Measurements from ENCODE around the gene HTT.
A peak's percentile ranks its signal among the peaks of the same experiment; 100 is the strongest.

HTT gene

GRCh38 chr4:3202836-3203820, 128.6 kb downstream of the HTT start:
- DNase-seq, result no peak

- peak; percentile 49 for DNase-seq
These were observed 129.5 kb downstream of the HTT start for GRCh38 chr4:3203971-3204431.

GRCh38 chr4:3205995-3206394, 131.5 kb downstream of the HTT start:
- no peak for DNase-seq

- no peak for DNase-seq
These were observed 132.1 kb downstream of the HTT start for GRCh38 chr4:3206439-3207100.

GRCh38 chr4:3207531-3208037, 133.1 kb downstream of the HTT start:
- DNase-seq, result no peak

- no peak for DNase-seq
These were observed 134.3 kb downstream of the HTT start for GRCh38 chr4:3208826-3209225.

GRCh38 chr4:3209551-3210325, 135.3 kb downstream of the HTT start:
- no peak for DNase-seq

GRCh38 chr4:3210467-3210866, 136.0 kb downstream of the HTT start:
- no peak for DNase-seq

GRCh38 chr4:3211866-3212265, 137.4 kb downstream of the HTT start:
- no peak for DNase-seq

- DNase-seq, result no peak
These were observed 138.1 kb downstream of the HTT start for GRCh38 chr4:3212391-3213105.

GRCh38 chr4:3213106-3213425, 138.6 kb downstream of the HTT start:
- no peak for DNase-seq

- no peak for DNase-seq
These were observed 139.3 kb downstream of the HTT start for GRCh38 chr4:3213661-3214250.

- no peak for DNase-seq
These were observed 140.8 kb downstream of the HTT start for GRCh38 chr4:3215256-3215655.

- DNase-seq, result no peak
These were observed 141.3 kb downstream of the HTT start for GRCh38 chr4:3215733-3216132.

GRCh38 chr4:3217266-3217665, 142.8 kb downstream of the HTT start:
- no peak for DNase-seq

GRCh38 chr4:3217771-3218170, 143.3 kb downstream of the HTT start:
- no peak for DNase-seq

- no peak for DNase-seq
These were observed 144.6 kb downstream of the HTT start for GRCh38 chr4:3218824-3219760.

GRCh38 chr4:3219761-3220475, 145.4 kb downstream of the HTT start:
- no peak for DNase-seq

- no peak for DNase-seq
These were observed 146.1 kb downstream of the HTT start for GRCh38 chr4:3220476-3221183.

Measured in fibroblast of skin of back (primary cell).